Cardiac fibroblast (primary cell): ENCODE results near the gene LIN7C.
A peak's percentile ranks its signal among the peaks of the same experiment; 100 is the strongest.

Experiments used
- DNase-seq, 2 donors: peaks; one replicate each; pipeline versions ENCODE4 v3.0.0 to v3.0.0-alpha.2; 2010; ENCODE audit warnings: low read depth in 2 of 2
- H3K4me3 ChIP-seq, 2 donors: replicated peaks in 1 of 2; 1 replicate in 1 of 2; 2 replicates in 1 of 2; pipeline ENCODE4 v1.5.1; 2011; ENCODE audit warnings: low read depth in 2 of 2, low read length in 2 of 2, mild to moderate bottlenecking in 2 of 2, moderate library complexity in 1 of 2
- TF ChIP-seq, protein P1 (sequence below): IDR thresholded peaks from one replicate; pipeline ENCODE4 v1.5.1; 2011; ENCODE audit warnings: low read depth, mild to moderate bottlenecking, low read length, inconsistent platforms

LIN7C gene

DNA sequence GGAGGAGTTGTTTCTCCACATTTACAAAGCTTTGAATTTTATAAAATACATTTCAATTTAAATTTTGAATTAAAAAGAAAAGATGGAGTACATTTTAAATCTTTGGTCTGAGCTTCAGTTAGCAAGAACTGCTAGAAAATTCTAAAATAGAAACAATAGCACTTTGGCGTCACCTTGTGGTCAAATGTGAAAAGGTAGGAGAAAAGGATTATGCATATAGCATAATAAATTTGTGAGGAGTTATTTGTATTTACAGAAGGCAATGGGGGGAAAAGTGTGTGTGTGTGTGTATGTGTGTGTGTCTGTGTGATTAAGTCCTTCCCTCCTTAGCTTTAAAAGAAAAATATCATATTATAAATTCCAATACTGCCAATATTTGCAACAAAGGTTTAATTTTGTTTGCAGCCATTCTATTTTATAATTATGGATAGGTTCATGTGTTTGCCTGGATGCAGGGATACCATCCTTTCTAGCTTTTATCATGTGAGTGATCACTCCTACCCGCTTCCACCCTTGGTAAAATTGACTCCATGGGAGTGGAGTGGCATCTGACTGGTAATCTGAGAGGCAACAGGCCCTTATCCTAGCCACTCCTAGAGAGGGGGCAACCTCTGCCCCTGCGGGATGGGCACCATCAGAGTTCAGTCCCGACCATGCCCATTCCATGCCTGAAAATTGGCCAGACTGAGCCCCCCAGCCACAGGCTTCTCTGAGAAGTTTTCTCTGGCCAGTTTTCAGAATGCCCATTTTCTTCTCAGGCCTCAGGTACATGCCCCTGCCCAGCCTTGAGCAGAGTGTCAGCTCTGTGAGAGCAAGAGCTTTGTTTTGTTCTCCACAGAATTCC lies 20.4 kb downstream of the LIN7C start:
- TF ChIP-seq, protein P1, sequence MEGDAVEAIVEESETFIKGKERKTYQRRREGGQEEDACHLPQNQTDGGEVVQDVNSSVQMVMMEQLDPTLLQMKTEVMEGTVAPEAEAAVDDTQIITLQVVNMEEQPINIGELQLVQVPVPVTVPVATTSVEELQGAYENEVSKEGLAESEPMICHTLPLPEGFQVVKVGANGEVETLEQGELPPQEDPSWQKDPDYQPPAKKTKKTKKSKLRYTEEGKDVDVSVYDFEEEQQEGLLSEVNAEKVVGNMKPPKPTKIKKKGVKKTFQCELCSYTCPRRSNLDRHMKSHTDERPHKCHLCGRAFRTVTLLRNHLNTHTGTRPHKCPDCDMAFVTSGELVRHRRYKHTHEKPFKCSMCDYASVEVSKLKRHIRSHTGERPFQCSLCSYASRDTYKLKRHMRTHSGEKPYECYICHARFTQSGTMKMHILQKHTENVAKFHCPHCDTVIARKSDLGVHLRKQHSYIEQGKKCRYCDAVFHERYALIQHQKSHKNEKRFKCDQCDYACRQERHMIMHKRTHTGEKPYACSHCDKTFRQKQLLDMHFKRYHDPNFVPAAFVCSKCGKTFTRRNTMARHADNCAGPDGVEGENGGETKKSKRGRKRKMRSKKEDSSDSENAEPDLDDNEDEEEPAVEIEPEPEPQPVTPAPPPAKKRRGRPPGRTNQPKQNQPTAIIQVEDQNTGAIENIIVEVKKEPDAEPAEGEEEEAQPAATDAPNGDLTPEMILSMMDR = peak; percentile 85
- H3K4me3 ChIP-seq = no peak overlapping the region
- peak; percentile 77 to 80 for DNase-seq

DNA sequence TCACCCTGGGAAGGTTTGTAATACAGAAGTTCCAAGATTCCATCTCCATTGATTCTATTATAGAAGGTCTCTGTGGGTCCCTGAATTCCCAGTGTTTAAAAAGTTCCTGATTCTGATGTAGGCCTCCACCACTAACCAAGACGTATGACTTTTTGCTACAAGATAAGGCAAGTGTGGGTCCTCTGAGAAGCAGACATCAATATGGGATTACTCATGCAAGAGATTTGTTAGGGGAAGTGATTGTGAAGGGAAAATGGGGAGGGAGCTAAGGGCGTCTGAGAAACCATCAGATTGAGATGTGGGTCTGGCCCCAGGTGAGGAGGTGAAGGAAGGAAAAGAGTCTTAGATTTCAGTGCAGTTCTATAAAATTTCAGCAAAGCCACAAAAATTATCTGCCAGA lies 23.8 kb downstream of the LIN7C start:
- H3K4me3 ChIP-seq = no peak overlapping the region
- DNase-seq = no peak
- TF ChIP-seq, protein P1 = no peak

DNA sequence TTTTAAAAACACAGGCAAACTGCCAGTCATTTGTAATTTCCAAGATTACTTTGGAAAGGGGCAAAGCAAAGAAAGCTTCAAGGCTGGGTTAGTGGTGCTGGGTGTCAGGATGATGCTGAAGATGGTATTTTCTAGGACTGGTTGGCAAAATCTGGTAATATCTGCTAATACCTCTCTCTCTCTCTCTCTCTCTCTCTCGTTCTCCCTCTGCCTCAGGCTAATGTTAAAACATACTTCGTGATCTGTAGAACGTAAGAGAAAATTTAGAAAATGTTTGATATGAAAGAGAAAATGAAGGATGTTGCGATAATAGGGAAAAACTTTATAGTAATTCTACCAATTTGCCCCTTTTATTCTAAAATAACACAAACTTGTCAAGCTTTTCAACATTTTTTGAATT lies 24.6 kb downstream of the LIN7C start:
- TF ChIP-seq, protein P1 = no peak
- no peak for DNase-seq
- H3K4me3 ChIP-seq = no peak overlapping the region

DNA sequence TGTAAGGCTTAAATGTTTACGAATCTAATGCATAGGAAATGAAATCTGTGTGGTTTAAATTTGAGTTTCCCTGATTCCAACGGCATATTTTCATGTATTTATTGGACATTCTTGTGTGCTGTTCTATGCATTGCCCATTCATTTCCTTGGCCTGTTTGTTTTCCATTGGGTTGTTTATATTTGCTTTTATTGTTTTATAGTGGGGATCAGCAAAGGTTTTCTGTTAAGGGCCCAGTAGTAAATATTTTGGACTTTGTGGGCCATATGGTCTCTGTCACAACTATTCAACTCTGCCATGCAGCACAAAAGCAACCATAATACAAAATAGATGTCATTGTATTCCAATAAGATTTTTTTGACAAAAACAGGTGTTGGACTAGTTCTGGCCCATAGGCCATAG lies 28.7 kb downstream of the LIN7C start:
- TF ChIP-seq, protein P1 = no peak
- no peak for DNase-seq
- no peak overlapping the region for H3K4me3 ChIP-seq

DNA sequence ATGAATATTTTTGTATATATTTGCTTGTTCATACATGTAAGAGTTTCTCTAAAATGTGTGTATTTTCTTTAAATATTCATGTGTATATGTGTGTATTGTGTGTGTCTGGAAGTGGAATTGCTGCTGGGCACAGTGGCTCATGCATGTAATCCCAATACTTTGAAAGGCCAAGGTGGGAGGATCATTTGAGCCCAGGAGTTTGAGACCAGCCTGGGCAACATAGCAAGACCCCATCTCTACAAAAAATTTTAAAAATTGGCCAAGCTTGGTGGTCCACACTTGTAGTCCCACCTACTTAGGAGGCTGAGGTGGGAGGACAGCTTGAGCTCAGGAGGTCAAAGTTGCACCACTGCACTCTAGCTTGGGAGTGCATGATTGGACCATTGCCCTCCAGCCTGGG lies 29.3 kb downstream of the LIN7C start:
- TF ChIP-seq, protein P1 = no peak
- no peak for DNase-seq

DNA sequence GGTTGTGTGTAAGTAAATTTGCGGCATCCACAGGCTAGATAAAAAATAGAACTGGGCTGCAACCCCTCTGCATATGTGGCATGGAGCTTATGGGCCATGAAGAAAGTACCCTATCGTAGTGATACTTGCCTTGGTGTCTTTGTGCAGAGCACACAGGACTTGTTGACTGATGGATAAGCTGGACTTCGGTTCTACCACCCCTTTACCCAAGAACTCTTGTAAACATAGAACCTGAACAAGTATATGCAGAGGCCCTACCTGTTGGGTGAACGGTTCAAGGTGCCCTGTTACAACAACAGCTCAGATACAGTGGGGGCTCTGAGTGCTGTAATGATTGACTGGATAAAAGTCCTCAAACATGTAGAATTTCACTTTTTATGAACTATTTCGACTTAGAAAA lies 30.9 kb downstream of the LIN7C start:
- TF ChIP-seq, protein P1 = no peak
- no peak overlapping the region for H3K4me3 ChIP-seq
- DNase-seq = no peak

More for the DNA sequence above, 29.3 kb downstream of the LIN7C start:
- no peak overlapping the region for H3K4me3 ChIP-seq
